ENCODE measurements around the gene CYP3A7. TPM values are rescaled to one million over a fixed set of nuclear protein-coding genes. Genes with fewer than 3 reads are reported as not detected.

CYP3A7 gene
- total and polyA plus RNA-seq, 9 of the 15 experiments (the other 6 are each of a cell fraction or from before 2014, with no cell fraction given), result 0.20 TPM; not detected in 8

DNA sequence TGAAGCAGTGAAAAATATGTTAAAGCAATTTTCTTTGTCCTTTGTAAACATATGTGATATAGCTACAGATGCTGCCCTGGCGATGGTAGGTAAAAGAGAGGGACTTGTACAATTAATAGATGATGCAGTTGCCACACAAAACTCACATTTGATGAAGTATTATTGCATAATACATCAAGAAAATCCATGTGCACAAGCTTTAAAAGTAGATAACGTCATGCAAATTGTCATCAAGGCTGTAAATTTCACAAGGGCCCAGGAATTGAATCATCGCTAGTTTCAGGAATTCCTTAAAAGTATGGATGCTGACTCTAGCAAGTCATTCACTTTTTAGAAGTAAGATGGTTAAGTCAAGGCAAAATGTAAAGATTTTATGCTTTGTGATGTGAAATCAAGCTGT is 65.2 kb downstream of the CYP3A7 start (continued):
- TF ChIP-seq, protein P1, sequence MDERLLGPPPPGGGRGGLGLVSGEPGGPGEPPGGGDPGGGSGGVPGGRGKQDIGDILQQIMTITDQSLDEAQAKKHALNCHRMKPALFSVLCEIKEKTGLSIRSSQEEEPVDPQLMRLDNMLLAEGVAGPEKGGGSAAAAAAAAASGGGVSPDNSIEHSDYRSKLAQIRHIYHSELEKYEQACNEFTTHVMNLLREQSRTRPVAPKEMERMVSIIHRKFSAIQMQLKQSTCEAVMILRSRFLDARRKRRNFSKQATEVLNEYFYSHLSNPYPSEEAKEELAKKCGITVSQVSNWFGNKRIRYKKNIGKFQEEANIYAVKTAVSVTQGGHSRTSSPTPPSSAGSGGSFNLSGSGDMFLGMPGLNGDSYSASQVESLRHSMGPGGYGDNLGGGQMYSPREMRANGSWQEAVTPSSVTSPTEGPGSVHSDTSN (CRISPR knock-in tag; IDR thresholded peaks at IDR 0.05; ENCODE audit: low read depth), result no peak
- TF ChIP-seq, protein P1 (tag; conservative IDR thresholded peaks at IDR 0.05; ENCODE audit: low read depth), result peak; percentile 86
- TF ChIP-seq KAT2B (IDR thresholded peaks at IDR 0.05; ENCODE audit: low read depth, low read length) (no peak), SNRNP70 (optimal IDR thresholded peaks at IDR 0.05; ENCODE audit: low read depth, low read length) (no peak), IFI16 (CRISPR knock-in tag; IDR thresholded peaks at IDR 0.05) (no peak), ZNF133 (CRISPR knock-in tag; IDR thresholded peaks at IDR 0.05) (no peak), CBFA2T3 (IDR thresholded peaks at IDR 0.05) (peak; percentile 32; the same call in 1 of the 2 replicates), CXXC5 (CRISPR knock-in tag; IDR thresholded peaks at IDR 0.05) (no peak), ARNT (IDR thresholded peaks at IDR 0.05) (no peak), TBL1XR1 (IDR thresholded peaks at IDR 0.05; ENCODE audit: low read length in 2 of 2) (no peak), KLF6 (CRISPR knock-in tag; IDR thresholded peaks at IDR 0.05; ENCODE audit: borderline replicate concordance) (no peak), DNMT1 (IDR thresholded peaks at IDR 0.05) (no peak), MEIS2 (IDR thresholded peaks at IDR 0.05; ENCODE audit: partially characterized antibody) (peak; percentile 90), ZNF583 (CRISPR knock-in tag; IDR thresholded peaks at IDR 0.05) (no peak), TCF3 (CRISPR knock-in tag; IDR thresholded peaks at IDR 0.05) (peak; percentile 55), YY1 (IDR thresholded peaks at IDR 0.05; ENCODE audit: borderline replicate concordance in 1 of 3, control insufficient read depth in 1 of 3, extremely low read depth in 1 of 3, insufficient read depth in 3 of 3, insufficient read length in 1 of 3, insufficient replicate concordance in 2 of 3, low read depth in 1 of 3, low read length in 2 of 3) (no peak), MYNN (IDR thresholded peaks at IDR 0.05) (no peak), MYNN (CRISPR knock-in tag; IDR thresholded peaks at IDR 0.05) (no peak), ATF7 (IDR thresholded peaks at IDR 0.05) (peak; percentile 67; the same call in 1 of the 2 replicates)
- TF ChIP-seq, protein P2, sequence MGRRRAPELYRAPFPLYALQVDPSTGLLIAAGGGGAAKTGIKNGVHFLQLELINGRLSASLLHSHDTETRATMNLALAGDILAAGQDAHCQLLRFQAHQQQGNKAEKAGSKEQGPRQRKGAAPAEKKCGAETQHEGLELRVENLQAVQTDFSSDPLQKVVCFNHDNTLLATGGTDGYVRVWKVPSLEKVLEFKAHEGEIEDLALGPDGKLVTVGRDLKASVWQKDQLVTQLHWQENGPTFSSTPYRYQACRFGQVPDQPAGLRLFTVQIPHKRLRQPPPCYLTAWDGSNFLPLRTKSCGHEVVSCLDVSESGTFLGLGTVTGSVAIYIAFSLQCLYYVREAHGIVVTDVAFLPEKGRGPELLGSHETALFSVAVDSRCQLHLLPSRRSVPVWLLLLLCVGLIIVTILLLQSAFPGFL (CRISPR knock-in tag; IDR thresholded peaks at IDR 0.05), result no peak
- TF ChIP-seq, protein P3, sequence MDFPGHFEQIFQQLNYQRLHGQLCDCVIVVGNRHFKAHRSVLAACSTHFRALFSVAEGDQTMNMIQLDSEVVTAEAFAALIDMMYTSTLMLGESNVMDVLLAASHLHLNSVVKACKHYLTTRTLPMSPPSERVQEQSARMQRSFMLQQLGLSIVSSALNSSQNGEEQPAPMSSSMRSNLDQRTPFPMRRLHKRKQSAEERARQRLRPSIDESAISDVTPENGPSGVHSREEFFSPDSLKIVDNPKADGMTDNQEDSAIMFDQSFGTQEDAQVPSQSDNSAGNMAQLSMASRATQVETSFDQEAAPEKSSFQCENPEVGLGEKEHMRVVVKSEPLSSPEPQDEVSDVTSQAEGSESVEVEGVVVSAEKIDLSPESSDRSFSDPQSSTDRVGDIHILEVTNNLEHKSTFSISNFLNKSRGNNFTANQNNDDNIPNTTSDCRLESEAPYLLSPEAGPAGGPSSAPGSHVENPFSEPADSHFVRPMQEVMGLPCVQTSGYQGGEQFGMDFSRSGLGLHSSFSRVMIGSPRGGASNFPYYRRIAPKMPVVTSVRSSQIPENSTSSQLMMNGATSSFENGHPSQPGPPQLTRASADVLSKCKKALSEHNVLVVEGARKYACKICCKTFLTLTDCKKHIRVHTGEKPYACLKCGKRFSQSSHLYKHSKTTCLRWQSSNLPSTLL (IDR thresholded peaks at IDR 0.05), result no peak
- TF ChIP-seq, protein P4, sequence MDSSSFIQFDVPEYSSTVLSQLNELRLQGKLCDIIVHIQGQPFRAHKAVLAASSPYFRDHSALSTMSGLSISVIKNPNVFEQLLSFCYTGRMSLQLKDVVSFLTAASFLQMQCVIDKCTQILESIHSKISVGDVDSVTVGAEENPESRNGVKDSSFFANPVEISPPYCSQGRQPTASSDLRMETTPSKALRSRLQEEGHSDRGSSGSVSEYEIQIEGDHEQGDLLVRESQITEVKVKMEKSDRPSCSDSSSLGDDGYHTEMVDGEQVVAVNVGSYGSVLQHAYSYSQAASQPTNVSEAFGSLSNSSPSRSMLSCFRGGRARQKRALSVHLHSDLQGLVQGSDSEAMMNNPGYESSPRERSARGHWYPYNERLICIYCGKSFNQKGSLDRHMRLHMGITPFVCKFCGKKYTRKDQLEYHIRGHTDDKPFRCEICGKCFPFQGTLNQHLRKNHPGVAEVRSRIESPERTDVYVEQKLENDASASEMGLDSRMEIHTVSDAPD (CRISPR knock-in tag; IDR thresholded peaks at IDR 0.05), result no peak
